T47D (cell line): ENCODE results near the gene PRIMA1.

Experiments used
- DNase-seq, 2 experiments: peaks; one replicate each; pipeline versions ENCODE4 v3.0.0 to v3.0.0-alpha.2; 2011 to 2012; ENCODE audit warnings: low read depth in 1 of 2, low spot score in 1 of 2
- JUND ChIP-seq: IDR thresholded peaks from 2 replicates; pipeline ENCODE4 v1.6.1; 2012; ENCODE audit warnings: low read depth
- in situ Hi-C: cut with HindIII; loops from 2 replicates; pipeline ENCODE4 v1.10.0; 2016; ENCODE audit warnings: low sequenced_read_pairs, low pct_unique_long_range_greater_than_20kb

PRIMA1 gene

DNA sequence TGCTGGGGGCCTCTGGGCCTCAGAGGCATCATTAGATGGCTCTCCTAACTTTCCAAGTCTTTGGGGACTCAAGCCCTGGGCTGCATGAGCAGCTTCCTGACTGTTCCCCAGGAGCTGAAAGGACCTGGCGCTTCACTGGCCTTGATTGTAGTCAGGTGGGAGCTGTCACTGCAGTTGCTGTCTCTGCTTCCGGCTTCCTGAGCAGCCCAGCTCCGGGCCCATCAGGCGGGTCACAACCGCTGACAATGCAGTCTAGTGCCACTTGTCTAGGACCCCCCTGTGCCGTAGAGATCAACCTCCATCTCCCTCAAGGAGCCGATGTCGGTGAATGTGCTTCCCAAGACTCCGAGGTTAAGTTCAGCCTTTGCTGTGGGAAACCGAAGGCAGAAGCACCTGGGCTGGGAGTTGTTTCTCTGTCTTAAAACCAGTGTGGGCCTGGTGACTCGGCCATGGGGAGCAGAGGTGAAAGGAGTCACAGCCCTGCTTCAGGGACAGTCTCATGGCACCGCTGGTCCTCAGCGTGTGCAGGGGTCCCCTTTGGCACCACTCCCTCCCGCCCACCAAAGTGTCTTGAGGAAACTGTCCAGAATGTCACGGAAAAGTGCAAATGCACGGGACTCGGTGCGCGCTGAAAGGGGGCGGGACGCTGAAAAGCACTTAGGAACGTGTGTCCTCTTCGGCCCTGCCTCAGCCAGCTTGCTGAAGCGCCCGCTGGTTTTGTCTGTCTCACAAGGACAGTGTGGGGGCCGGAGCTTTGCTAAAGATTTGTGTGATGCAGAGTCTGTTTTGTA is 44.8 kb downstream of the PRIMA1 start:
- no peak for DNase-seq
- in situ Hi-C loops = no loop called here
- TF ChIP-seq JUND = no peak

DNA sequence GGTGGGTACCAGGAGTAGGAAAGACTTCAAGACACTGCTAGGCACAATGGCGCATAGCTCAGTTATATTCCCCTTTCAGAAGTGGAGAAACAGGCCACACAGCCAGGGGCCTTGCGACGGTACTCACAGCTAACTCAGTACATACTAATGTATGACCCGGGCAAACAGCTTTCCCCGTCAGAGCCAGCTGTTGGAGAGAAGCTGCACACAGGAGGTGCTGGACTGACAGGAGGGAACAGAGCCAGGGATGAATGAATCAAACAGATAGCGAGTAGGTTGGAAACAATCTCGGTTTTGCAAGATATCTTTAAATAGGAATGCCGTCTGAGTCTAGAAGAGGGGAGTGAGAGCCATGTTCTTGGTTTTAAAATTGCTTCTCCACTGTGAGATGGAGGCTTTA is 45.5 kb downstream of the PRIMA1 start:
- no peak for DNase-seq
- in situ Hi-C loops = no loop called here
- no peak for TF ChIP-seq JUND

DNA sequence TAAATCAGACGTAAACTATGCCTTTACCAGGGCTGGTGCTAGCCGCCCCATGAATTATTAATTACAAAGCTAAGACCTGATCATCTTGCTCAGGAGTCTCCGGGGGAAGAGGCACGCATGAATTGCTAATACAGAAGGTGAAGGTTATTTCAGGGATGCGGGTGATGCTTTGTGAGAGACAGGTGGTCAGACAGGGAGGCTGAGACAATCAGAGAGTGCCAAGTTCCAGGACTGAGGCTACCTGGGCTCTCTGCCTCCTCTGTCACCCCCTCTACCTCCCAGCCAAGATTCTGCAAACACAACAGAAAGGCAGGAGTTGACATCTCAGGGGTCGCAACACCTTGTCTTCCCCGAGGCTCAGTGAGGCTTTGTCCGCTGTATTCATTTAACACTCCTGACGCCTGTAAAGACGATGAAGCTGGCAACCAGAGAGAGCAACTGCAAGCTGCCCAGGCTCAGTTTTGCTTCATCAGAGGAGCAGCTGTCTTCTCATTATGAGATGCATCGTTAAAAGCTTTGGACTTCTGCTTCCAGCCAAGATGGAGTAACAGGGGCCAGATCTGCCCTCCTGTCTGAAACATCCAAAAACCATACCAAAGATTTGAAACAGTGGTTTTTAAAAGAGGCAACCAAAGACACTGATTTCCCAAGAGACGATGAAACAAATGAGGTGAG is 46.6 kb downstream of the PRIMA1 start:
- in situ Hi-C loops = no loop called here
- no peak for DNase-seq
- TF ChIP-seq JUND = no peak

DNA sequence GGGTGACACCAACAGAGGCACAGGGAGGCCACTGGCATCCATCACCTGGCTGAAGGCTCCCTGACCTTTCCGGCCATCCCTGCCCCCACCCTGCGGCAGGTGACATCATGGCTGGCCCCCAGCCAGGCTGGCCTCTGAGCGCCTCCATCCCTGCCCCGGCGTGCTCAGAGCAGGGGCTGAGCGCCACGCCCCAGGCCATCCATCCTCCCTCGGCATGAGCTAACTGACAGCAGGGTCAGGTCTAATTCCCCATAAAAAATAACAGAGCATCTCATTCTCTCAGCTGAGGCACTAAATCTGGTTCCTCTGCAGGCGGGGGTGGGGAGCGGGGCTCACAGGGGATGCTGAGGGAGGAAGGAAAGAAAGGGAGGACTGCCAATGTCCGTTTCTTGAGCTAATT is 50.7 kb downstream of the PRIMA1 start:
- no peak for DNase-seq
- in situ Hi-C loops = no loop called here
- TF ChIP-seq JUND = no peak

DNA sequence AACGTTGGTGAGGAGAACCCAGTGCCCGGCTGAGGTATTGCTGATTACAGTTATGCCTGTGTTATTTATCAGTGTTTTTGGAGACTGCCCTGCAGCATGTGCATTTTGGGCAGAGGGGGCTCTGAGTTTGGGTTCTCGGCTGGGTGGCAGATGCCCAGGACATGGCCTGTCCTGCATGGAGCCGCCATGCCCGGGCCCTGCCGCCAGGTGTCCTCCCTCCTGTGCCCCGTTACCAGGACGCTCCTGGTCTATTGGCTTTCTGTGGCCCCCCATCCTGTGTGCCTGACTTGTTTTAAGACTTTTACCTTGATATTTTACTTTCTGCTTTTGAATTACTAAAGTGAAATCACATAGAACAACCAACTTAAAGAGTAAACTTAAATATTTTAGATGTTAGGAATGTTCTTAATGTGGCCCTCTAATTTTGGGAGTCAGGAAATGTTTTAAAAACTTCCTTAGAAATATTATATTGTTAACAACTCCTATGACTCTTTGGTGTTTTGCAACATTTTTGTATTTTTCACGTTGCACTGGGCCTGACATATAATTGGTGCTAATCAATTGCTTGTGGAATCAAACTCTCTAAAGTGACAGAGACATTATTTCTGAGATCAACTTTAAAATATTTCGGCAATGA is 51.8 kb downstream of the PRIMA1 start:
- in situ Hi-C loops = no loop called here
- peak; percentile 30 to 81 for DNase-seq
- TF ChIP-seq JUND = no peak

DNA sequence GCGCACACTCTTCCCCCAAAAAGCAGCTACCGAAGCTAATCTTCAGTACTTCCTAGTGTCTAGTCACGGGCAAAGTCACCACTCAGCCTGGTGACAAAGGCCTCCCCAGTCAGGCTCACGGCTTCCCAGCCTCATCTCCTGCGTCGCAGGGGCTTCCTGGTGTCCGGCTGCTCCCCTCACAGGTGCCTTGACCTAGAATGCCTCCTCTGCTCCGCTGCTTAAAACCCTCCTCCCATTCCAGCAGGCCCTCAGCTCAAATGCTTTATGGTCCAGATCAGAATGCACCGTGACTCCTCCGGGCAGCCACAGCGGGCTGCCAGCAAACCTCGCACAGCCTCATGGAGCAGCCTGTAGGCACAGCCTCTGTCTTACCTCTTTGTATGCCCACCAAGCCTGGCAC is 53.1 kb downstream of the PRIMA1 start:
- in situ Hi-C loops = no loop called here
- DNase-seq = no peak
- no peak for TF ChIP-seq JUND

DNA sequence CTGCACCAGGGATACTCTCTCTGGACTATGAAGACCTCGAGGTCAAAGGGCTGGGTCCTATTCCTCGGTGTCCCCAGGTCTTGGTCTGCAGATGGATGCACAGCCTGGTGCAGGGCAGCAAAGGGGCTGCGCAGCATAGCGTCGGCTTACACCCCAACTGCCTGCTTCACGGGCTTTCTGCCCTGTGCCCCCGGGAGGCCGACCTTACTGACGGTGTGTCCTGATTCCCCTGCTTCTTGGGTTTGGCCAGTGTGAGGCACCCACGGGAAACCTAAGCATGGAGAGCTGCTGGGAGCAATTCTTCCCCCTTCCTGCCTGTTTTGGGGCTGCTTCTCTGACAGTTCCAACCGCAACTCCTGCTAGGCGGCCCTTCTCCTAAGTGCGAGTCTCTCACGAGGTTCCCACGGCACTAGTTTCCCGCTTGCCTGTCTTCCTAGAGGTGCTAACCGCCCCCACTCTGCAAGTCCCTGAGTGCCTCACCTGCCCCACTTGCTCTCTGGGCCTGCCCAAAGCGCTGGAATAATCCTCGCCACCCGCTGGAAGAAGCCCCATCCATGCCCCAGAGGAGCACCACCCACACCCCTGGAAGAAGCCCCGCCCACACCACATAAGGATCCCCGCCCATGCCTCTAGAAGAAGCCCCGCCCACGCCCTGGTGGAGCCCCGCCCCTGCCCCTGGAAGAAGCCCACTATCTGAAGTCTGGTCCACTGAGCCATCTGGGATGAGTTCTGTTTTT is 54.0 kb downstream of the PRIMA1 start:
- TF ChIP-seq JUND = no peak
- peak in 1 of 2 experiments; percentile 11 for DNase-seq
- in situ Hi-C loops = no loop called here

DNA sequence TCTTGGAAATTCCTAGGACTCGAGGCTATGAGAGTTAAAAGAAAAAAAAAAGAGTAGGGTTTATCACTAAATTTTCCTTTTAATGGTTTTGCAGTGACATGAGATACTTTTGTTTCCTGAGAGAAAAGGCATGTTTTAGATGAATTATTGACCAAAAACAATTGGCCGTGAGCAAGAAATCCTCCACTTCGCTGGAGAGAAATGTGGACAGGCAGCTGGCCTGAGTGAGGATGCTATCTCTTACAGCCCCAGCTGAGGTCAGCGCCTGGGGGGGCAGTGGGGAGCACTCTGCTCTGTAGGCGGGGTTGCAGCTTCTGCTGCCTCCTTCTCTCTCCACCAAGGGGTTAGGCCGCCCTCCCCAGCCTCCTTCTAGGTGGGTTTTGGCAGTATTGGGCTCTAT is 54.7 kb downstream of the PRIMA1 start:
- TF ChIP-seq JUND = no peak
- DNase-seq = no peak

DNA sequence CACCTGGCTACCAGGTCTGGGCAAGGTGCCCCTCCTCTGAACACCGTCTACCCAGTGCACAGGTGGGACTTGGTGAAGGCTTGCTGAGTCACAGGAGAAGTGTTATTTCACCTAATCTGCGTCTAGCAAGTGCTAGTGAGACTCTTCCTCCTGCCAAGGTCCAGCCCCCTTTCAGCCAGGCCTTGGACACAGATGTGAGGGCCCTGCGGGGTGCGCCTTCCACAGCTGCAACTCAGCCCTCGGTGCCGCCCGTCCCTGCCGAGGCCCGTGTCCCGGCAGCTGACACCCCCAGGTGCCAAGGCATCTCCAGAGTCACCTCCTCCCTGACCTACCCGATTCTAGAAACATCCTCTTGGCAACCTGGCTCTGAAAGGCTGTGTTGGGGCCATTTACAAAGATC is 55.1 kb downstream of the PRIMA1 start:
- no peak for TF ChIP-seq JUND
- no peak for DNase-seq
- in situ Hi-C loops = no loop called here

More for the DNA sequence above, 54.7 kb downstream of the PRIMA1 start:
- in situ Hi-C loops = no loop called here

DNA sequence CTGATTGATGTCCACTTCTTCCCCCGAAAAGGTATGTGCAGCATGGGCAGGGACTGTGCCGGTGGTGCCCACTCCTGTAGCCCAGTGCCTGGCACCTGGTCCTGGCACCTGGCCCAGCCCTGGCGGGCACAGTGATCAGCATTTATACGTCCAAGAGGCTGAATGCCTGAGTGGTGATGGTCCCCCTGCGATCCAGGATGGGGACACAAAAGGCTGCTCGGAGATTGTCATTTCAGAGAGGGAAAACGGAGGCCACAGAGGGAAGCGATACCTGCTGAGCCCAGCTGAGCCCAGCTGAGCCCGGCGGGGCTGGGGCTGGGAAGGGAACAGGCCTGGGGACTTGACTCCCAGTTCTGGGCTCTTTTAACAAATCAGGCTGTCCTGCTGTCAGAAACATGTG is 55.8 kb downstream of the PRIMA1 start:
- no peak for TF ChIP-seq JUND
- in situ Hi-C loops = no loop called here
- DNase-seq = no peak

DNA sequence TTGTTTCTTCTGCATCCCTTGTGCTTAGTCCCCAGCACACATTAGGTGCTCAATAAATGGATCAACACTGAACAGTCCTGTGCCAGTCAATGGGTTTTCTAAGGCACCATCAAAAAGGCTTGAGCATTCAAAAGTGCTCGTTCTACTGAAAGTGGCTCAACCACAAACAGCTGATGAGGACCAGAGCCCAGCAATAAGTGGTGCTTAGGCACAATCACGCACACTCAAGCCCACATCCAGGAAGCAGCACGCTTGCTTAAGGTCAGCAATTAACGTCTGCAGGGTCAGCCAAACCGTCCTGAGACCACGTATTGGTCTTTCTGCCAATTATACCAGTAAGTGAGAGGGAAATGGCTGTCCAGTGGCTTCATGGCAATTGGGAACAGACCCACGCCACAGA is 56.5 kb downstream of the PRIMA1 start:
- no peak for DNase-seq
- TF ChIP-seq JUND = no peak
- in situ Hi-C loops = no loop called here

DNA sequence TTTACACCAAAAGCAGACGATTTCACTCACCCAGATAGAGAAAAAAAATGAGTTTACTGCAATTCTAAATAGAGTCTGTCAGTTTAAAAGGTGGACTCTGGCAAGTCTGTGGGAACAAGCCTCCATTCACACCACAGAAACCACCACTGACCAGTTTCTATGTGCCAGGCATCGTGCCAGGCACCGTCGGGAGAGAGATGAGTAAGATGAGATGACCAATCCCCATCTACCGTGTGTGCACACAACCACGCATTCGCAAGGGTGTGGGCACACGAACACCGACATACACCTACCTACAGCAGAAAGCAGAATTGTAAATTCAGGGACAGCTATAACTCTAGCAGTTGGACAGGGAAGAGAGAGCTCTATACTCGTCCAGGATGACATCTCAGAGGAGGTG is 58.3 kb downstream of the PRIMA1 start:
- in situ Hi-C loops = no loop called here

More for the DNA sequence above, 58.3 kb downstream of the PRIMA1 start:
- no peak for DNase-seq
- no peak for TF ChIP-seq JUND
